ENCODE results near the gene MBD5. TPM values are rescaled to one million over a fixed set of nuclear protein-coding genes. Genes with fewer than 3 reads are reported as not detected.

Gene MBD5
- total and polyA plus RNA-seq, 4 donors: 5.7 to 140 (median 21.2) TPM

DNA sequence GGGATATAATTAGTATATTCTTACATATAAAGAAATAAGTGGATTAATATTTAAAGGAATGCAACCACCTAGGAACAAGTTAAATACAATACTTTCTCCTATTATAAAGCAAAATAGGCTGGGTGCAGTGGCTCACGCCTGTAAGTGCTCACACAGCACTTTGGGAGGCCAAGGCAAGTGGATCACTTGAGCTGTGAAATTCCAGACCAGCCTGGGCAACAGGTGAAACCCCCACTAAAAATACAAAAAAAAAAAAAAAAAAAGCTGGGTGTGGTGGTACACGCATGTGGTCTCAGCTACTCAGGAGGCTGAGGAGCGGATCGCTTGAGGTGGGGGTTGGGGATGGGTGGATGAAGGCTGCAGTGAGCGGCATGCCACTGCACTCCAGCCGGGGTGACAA, 337.5 kb downstream of the MBD5 start:
- Histone ChIP-seq H3K36me3 (ENCODE audit: control insufficient read depth in 4 of 4, insufficient read depth in 4 of 4, low read length in 4 of 4) (peaks cover 0 to 2% (median 0%) of the 10 kb centered on the region in 4 donors), H3K9me3 (ENCODE audit: control insufficient read depth in 4 of 4, insufficient read depth in 3 of 4, low read length in 3 of 4) (no peaks in the 10 kb centered on the region), H3K4me1 (ENCODE audit: control insufficient read depth in 5 of 5, insufficient read depth in 5 of 5, low read length in 5 of 5) (peaks cover 0 to 5% (median 0%) of the 10 kb centered on the region in 5 donors), H3K9ac (ENCODE audit: insufficient read depth in 1 of 2, low read length in 2 of 2) (no peak overlapping the region), H3K27me3 (ENCODE audit: control insufficient read depth in 3 of 3, insufficient read depth in 3 of 3, low read length in 2 of 3) (no peaks in the 10 kb centered on the region), H3K4me3 (no peak overlapping the region), H3K27ac (ENCODE audit: low read depth in 1 of 2, low read length in 1 of 2) (no peak overlapping the region)
- ATAC-seq (ENCODE audit: insufficient read depth, low FRiP score): no peak
- WGBS, 2 donors: 77 to 82% methylated on average over 6 of the region's 6 CpGs
- TF ChIP-seq, protein P1, sequence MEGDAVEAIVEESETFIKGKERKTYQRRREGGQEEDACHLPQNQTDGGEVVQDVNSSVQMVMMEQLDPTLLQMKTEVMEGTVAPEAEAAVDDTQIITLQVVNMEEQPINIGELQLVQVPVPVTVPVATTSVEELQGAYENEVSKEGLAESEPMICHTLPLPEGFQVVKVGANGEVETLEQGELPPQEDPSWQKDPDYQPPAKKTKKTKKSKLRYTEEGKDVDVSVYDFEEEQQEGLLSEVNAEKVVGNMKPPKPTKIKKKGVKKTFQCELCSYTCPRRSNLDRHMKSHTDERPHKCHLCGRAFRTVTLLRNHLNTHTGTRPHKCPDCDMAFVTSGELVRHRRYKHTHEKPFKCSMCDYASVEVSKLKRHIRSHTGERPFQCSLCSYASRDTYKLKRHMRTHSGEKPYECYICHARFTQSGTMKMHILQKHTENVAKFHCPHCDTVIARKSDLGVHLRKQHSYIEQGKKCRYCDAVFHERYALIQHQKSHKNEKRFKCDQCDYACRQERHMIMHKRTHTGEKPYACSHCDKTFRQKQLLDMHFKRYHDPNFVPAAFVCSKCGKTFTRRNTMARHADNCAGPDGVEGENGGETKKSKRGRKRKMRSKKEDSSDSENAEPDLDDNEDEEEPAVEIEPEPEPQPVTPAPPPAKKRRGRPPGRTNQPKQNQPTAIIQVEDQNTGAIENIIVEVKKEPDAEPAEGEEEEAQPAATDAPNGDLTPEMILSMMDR (IDR thresholded peaks at IDR 0.05; ENCODE audit: control extremely low read depth, extremely low read depth): no peak
- DNase-seq: no peak

DNA sequence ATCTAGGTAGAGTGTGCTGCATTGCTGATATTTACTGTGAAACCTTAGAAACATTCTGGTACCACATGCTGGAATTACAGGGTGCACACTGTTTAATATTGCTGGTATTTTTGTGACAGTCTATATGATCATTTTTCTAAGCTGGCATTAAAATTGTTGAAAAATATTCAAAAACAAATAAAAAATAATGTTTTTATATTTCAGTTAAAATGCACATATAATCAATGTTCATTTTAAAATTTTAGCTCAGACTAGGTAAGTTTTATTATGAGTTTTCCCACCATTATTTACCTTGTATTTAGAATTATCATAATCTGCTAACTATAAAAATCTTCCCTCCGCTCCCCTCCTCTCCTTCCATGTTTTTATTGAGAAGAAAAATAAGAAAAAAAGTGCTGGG, 339.8 kb downstream of the MBD5 start:
- DNase-seq (no peak), ATAC-seq (ENCODE audit: insufficient read depth, low FRiP score) (no peak)
- Histone ChIP-seq H3K36me3 (ENCODE audit: control insufficient read depth in 4 of 4, insufficient read depth in 4 of 4, low read length in 4 of 4) (no peaks in the 10 kb centered on the region), H3K27ac (ENCODE audit: low read depth in 1 of 2, low read length in 1 of 2) (no peak overlapping the region), H3K9ac (ENCODE audit: insufficient read depth in 1 of 2, low read length in 2 of 2) (no peak overlapping the region), H3K27me3 (ENCODE audit: control insufficient read depth in 3 of 3, insufficient read depth in 3 of 3, low read length in 2 of 3) (no peaks in the 10 kb centered on the region), H3K4me3 (no peak overlapping the region), H3K4me1 (ENCODE audit: control insufficient read depth in 5 of 5, insufficient read depth in 5 of 5, low read length in 5 of 5) (peaks cover 0 to 5% (median 0%) of the 10 kb centered on the region in 5 donors), H3K9me3 (ENCODE audit: control insufficient read depth in 4 of 4, insufficient read depth in 3 of 4, low read length in 3 of 4) (no peaks in the 10 kb centered on the region)
- WGBS, 2 donors: 98 to 100% methylated on average over 1 of the region's 1 CpG
- TF ChIP-seq, protein P1 (IDR thresholded peaks at IDR 0.05; ENCODE audit: control extremely low read depth, extremely low read depth): no peak

DNA sequence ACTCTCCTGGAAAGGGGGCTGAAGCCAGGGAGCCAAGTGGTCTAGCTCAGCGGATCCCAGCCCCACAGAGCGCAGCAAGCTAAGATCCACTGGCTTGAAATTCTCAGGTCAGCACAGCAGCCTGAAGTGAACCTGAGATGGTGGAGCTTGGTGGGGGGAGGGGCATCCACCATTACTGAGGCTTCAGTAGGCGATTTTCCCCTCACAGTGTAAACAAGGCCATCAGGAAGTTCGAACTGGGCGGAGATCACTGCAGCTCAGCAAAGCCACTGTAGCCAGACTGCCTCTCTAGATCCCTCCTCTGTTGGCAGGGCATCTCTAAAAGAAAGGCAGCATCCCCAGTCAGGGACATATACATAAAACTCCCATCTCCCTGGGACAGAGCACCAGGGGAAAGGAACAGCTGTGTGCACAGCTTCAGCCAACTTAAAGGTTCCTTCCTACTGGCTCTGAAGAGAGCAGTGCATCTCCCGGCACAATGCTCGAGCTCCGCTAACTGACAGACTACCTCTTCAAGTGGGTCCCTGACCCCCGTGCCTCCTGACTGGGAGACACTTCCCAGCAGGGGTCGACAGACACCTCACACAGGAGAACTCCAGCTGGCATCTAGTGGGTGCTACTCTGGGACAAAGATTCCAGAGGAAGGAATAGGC, 341.4 kb downstream of the MBD5 start:
- peaks cover 0 to 5% (median 0%) of the 10 kb centered on the region in 5 donors for H3K4me1 ChIP-seq (ENCODE audit: control insufficient read depth in 5 of 5, insufficient read depth in 5 of 5, low read length in 5 of 5)
- no peaks in the 10 kb centered on the region for H3K36me3 ChIP-seq (ENCODE audit: control insufficient read depth in 4 of 4, insufficient read depth in 4 of 4, low read length in 4 of 4)
- no peaks in the 10 kb centered on the region for H3K27me3 ChIP-seq (ENCODE audit: control insufficient read depth in 3 of 3, insufficient read depth in 3 of 3, low read length in 2 of 3)
- DNase-seq (no peak), ATAC-seq (ENCODE audit: insufficient read depth, low FRiP score) (no peak)
- H3K4me3 ChIP-seq: no peak overlapping the region
- no peak overlapping the region for H3K27ac ChIP-seq (ENCODE audit: low read depth in 1 of 2, low read length in 1 of 2)
- TF ChIP-seq, protein P1 (IDR thresholded peaks at IDR 0.05; ENCODE audit: control extremely low read depth, extremely low read depth): no peak
- 88 to 91% methylated on average over 10 of the region's 10 CpGs for WGBS, 2 donors
- no peaks in the 10 kb centered on the region for H3K9me3 ChIP-seq (ENCODE audit: control insufficient read depth in 4 of 4, insufficient read depth in 3 of 4, low read length in 3 of 4)
- no peak overlapping the region for H3K9ac ChIP-seq (ENCODE audit: insufficient read depth in 1 of 2, low read length in 2 of 2)

DNA sequence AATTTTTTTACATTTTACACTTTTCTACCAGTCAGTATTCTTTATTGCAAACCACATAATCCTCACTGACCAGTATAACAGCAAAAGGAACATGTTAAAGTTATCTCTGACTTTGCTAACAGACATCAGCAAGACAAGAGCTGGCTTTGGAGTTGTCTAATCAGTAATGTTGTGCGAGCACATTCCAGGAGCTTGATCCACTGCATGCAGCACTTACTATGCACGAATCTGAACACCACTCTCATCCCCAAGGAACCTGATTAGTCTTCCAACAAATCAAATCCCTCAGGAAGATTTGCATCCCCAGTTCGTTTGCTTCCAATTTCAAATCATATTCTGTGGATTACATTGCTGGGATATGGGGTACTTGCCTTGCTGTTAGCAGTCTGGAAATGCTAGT, 354.3 kb downstream of the MBD5 start:
- H3K4me3 ChIP-seq: no peak overlapping the region
- 69 to 91% methylated on average over 3 of the region's 3 CpGs for WGBS, 2 donors
- no peaks in the 10 kb centered on the region for H3K9me3 ChIP-seq (ENCODE audit: control insufficient read depth in 4 of 4, insufficient read depth in 3 of 4, low read length in 3 of 4)
- no peaks in the 10 kb centered on the region for H3K36me3 ChIP-seq (ENCODE audit: control insufficient read depth in 4 of 4, insufficient read depth in 4 of 4, low read length in 4 of 4)
- H3K27ac ChIP-seq (ENCODE audit: low read depth in 1 of 2, low read length in 1 of 2): no peak overlapping the region
- no peak overlapping the region for H3K9ac ChIP-seq (ENCODE audit: insufficient read depth in 1 of 2, low read length in 2 of 2)
- TF ChIP-seq, protein P1 (IDR thresholded peaks at IDR 0.05; ENCODE audit: control extremely low read depth, extremely low read depth): no peak
- no peak for ATAC-seq (ENCODE audit: insufficient read depth, low FRiP score)
- DNase-seq: no peak
- H3K4me1 ChIP-seq (ENCODE audit: control insufficient read depth in 5 of 5, insufficient read depth in 5 of 5, low read length in 5 of 5): peaks cover 0 to 2% (median 0%) of the 10 kb centered on the region in 5 donors
- no peaks in the 10 kb centered on the region for H3K27me3 ChIP-seq (ENCODE audit: control insufficient read depth in 3 of 3, insufficient read depth in 3 of 3, low read length in 2 of 3)
